ENCODE measurements around the gene SIRT2. TPM values are rescaled to one million over a fixed set of nuclear protein-coding genes. Genes with fewer than 3 reads are reported as not detected.

SIRT2 gene
- total and polyA plus RNA-seq, 12 donors: 46.4 to 145 (median 67.9) TPM

- Histone ChIP-seq H3K27me3 (no peaks in the 10 kb centered on the region), H3K4me1 (replicated peaks in 1 of 2) (peaks cover 24 to 73% of the 10 kb centered on the region in 2 donors), H3K27ac (peak overlapping the region in 3 of 5 donors; percentile 69 to 86 (median 79)), H3K4me3 (no peak overlapping the region), H3K9me3 (replicated peaks in 1 of 3) (no peaks in the 10 kb centered on the region), H3K36me3 (replicated peaks in 1 of 2) (peaks cover 0 to 100% of the 10 kb centered on the region in 2 donors)
- intact Hi-C loops (cut with DNase I): loop anchor here in 1 of 2 donors (10.0 kb wide), 1 partner anchor 107 kb away; no protein-coding TSS in a partner anchor
- DNase-seq: no peak
- no peak for TF ChIP-seq POLR2A (IDR thresholded peaks at IDR 0.05)
- TF ChIP-seq, protein P1, sequence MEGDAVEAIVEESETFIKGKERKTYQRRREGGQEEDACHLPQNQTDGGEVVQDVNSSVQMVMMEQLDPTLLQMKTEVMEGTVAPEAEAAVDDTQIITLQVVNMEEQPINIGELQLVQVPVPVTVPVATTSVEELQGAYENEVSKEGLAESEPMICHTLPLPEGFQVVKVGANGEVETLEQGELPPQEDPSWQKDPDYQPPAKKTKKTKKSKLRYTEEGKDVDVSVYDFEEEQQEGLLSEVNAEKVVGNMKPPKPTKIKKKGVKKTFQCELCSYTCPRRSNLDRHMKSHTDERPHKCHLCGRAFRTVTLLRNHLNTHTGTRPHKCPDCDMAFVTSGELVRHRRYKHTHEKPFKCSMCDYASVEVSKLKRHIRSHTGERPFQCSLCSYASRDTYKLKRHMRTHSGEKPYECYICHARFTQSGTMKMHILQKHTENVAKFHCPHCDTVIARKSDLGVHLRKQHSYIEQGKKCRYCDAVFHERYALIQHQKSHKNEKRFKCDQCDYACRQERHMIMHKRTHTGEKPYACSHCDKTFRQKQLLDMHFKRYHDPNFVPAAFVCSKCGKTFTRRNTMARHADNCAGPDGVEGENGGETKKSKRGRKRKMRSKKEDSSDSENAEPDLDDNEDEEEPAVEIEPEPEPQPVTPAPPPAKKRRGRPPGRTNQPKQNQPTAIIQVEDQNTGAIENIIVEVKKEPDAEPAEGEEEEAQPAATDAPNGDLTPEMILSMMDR (IDR thresholded peaks at IDR 0.05): no peak
- 79 to 83% (median 80%) methylated on average over 19 of the region's 19 CpGs for WGBS, 4 donors
Measured at GRCh38 chr19:38841787-38842438, 57.5 kb downstream of the SIRT2 start.

- H3K4me3 ChIP-seq: no peak overlapping the region
- no peaks in the 10 kb centered on the region for H3K9me3 ChIP-seq (replicated peaks in 1 of 3)
- intact Hi-C loops (cut with DNase I): loop anchor here in 1 of 2 donors (10.0 kb wide), 1 partner anchor 106 kb away; no protein-coding TSS in a partner anchor
- TF ChIP-seq, protein P1 (IDR thresholded peaks at IDR 0.05): no peak
- TF ChIP-seq POLR2A (IDR thresholded peaks at IDR 0.05): no peak
- H3K36me3 ChIP-seq (replicated peaks in 1 of 2): peaks cover 0 to 100% of the 10 kb centered on the region in 2 donors
- no peak for DNase-seq
- H3K27ac ChIP-seq: peak overlapping the region in 4 of 5 donors; percentile 34 to 86 (median 74)
- H3K27me3 ChIP-seq: no peaks in the 10 kb centered on the region
- peaks cover 24 to 75% of the 10 kb centered on the region in 2 donors for H3K4me1 ChIP-seq (replicated peaks in 1 of 2)
- WGBS, 4 donors: 76 to 80% (median 78%) methylated on average over 12 of the region's 12 CpGs
Measured at GRCh38 chr19:38841180-38841766, 58.1 kb downstream of the SIRT2 start.

DNA sequence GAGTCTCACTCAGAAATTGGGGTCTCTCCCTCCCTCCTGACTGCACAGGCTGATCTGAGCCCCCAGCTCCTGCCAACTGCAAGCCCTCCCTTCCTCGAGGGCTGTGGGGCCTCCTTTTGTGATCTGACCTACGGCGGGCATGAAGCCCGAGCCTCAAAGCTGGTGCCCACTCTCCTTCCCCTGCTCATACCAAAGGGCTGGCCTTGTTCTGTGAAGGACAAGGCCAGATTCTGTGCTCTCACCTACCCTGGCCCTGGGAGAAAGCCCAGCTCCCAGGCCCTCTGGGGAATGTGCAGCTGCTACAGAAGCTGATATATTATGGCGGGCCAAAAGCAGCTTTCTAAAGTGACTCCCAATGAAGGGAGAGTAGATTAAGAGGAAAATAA is 58.8 kb downstream of the SIRT2 start:
- Histone ChIP-seq H3K4me3 (no peak overlapping the region), H3K27me3 (no peaks in the 10 kb centered on the region), H3K27ac (peak overlapping the region in 4 of 5 donors; percentile 34 to 86 (median 74)), H3K9me3 (replicated peaks in 1 of 3) (no peaks in the 10 kb centered on the region), H3K4me1 (replicated peaks in 1 of 2) (peaks cover 24 to 77% of the 10 kb centered on the region in 2 donors), H3K36me3 (replicated peaks in 1 of 2) (peaks cover 0 to 100% of the 10 kb centered on the region in 2 donors)
- intact Hi-C loops (cut with DNase I): loop anchor here in 1 of 2 donors (10.0 kb wide), 1 partner anchor 106 kb away; no protein-coding TSS in a partner anchor
- WGBS, 4 donors: 38 to 42% (median 41%) methylated on average over 1 to 5 of the region's 5 CpGs
- DNase-seq: peak in 6 of 7 donors; percentile 65 to 78 (median 75)
- no peak for TF ChIP-seq POLR2A (IDR thresholded peaks at IDR 0.05)
- TF ChIP-seq, protein P1 (IDR thresholded peaks at IDR 0.05): no peak

- Histone ChIP-seq H3K4me3 (no peak overlapping the region), H3K36me3 (replicated peaks in 1 of 2) (peaks cover 0 to 100% of the 10 kb centered on the region in 2 donors), H3K27ac (peak overlapping the region in 4 of 5 donors; percentile 34 to 86 (median 74)), H3K4me1 (replicated peaks in 1 of 2) (peaks cover 24 to 79% of the 10 kb centered on the region in 2 donors), H3K27me3 (no peaks in the 10 kb centered on the region), H3K9me3 (replicated peaks in 1 of 3) (no peaks in the 10 kb centered on the region)
- DNase-seq: peak; percentile 60 to 85 (median 80)
- intact Hi-C loops (cut with DNase I): loop anchor here in 1 of 2 donors (10.0 kb wide), 1 partner anchor 105 kb away; no protein-coding TSS in a partner anchor
- 36 to 48% (median 45%) methylated on average over 16 to 28 of the region's 28 CpGs for WGBS, 4 donors
- TF ChIP-seq POLR2A (IDR thresholded peaks at IDR 0.05): no peak
- TF ChIP-seq, protein P1 (IDR thresholded peaks at IDR 0.05): no peak
Measured at GRCh38 chr19:38839816-38840582, 59.4 kb downstream of the SIRT2 start.
